OCI-LY3 (cell line): ENCODE results near the gene LAMC1.

Source experiments
- H2AFZ ChIP-seq: fragments of 200-600, 300-600 bp; shearing (Covaris generic); 2 replicates; pipeline ENCODE4 v1.6.0; 2014; ENCODE audit warnings: antibody characterized with exemption, low read depth, low read length
- H3K27ac ChIP-seq: fragments of 200-600, 300-600 bp; sonication (generic); 2 replicates; pipeline ENCODE4 v1.5.1; 2014; ENCODE audit warnings: mild to moderate bottlenecking, low read length, moderate library complexity, mixed read lengths
- H3K27me3 ChIP-seq: fragments of 200-600, 300-600 bp; sonication (generic); 2 replicates; pipeline ENCODE4 v1.6.1; 2014; ENCODE audit warnings: low read depth, low read length, mixed read lengths
- H3K36me3 ChIP-seq: fragments of 200-600, 300-600 bp; sonication (generic); replicated peaks from 2 replicates; pipeline ENCODE3; 2014; ENCODE audit warnings: low read depth, low read length, mixed read lengths
- H3K4me1 ChIP-seq: fragments of 300-600, 200-600 bp; sonication (generic); 2 replicates; pipeline ENCODE4 v1.6.1; 2014; ENCODE audit warnings: low read length, mixed read lengths
- H3K4me2 ChIP-seq: fragments of 200-600, 300-600 bp; sonication (generic); 2 replicates; pipeline ENCODE4 v1.6.1; 2014; ENCODE audit warnings: low read length, mixed read lengths
- H3K4me3 ChIP-seq: fragments of 300-600, 200-600 bp; sonication (generic); 2 replicates; pipeline ENCODE4 v1.5.1; 2014; ENCODE audit warnings: antibody characterized with exemption, mild to moderate bottlenecking, low read length, moderate library complexity
- H3K79me2 ChIP-seq: fragments of 300-600, 200-600 bp; shearing (Covaris generic); 2 replicates; pipeline ENCODE4 v1.6.1; 2014; ENCODE audit warnings: mild to moderate bottlenecking, low read length, mixed read lengths
- H3K9ac ChIP-seq: fragments of 300-600, 200-600 bp; shearing (Covaris generic); 2 replicates; pipeline ENCODE4 v1.6.0; 2014; ENCODE audit warnings: mild to moderate bottlenecking, low read length, moderate library complexity
- H3K9me3 ChIP-seq: fragments of 200-600, 300-600 bp; shearing (Covaris generic); 2 replicates; pipeline ENCODE4 v1.6.1; 2014; ENCODE audit warnings: low read length, mixed read lengths; ENCODE audit not compliant: insufficient read depth
- H4K20me1 ChIP-seq: fragments of 200-600, 300-600 bp; sonication (generic); 2 replicates; pipeline ENCODE4 v1.6.1; 2016; ENCODE audit warnings: low read length, mixed read lengths; ENCODE audit not compliant: insufficient read depth
- EZH2phosphoT487 ChIP-seq: fragments of 200-600 bp; shearing (Covaris generic); IDR thresholded peaks from 2 replicates; pipeline ENCODE4 v1.6.1; 2018; ENCODE audit warnings: antibody characterized with exemption, mixed run types, low read depth
- TF ChIP-seq, protein P1 (sequence below): fragments of 200-600, 300-600 bp; sonication (generic); IDR thresholded peaks from 2 replicates; pipeline ENCODE4 v1.5.1; 2014; ENCODE audit warnings: antibody characterized with exemption, low read length, low read depth

LAMC1 gene

DNA sequence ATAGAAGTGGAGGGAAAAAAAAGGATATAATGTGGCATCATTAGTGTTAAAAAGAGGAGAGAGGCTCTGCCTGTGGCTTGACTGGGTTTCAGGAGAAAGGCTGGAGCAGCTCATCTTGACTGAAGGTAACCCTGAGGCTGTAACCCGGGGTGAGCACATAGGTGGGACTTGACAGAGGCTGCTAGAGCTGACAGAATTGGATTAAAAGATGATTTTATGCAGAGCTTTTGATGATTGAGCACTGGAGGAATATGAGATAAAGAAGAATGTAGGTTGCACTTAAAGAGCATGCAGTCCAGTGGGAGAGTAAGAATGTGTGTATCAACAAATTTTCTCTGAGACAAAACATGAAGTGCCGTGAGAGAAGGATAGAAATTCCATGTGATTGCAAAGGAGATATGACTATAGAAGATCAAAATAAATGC is 17.3 kb downstream of the LAMC1 start:
- no peak overlapping the region for H3K4me2 ChIP-seq
- no peak for TF ChIP-seq EZH2phosphoT487
- TF ChIP-seq, protein P1, sequence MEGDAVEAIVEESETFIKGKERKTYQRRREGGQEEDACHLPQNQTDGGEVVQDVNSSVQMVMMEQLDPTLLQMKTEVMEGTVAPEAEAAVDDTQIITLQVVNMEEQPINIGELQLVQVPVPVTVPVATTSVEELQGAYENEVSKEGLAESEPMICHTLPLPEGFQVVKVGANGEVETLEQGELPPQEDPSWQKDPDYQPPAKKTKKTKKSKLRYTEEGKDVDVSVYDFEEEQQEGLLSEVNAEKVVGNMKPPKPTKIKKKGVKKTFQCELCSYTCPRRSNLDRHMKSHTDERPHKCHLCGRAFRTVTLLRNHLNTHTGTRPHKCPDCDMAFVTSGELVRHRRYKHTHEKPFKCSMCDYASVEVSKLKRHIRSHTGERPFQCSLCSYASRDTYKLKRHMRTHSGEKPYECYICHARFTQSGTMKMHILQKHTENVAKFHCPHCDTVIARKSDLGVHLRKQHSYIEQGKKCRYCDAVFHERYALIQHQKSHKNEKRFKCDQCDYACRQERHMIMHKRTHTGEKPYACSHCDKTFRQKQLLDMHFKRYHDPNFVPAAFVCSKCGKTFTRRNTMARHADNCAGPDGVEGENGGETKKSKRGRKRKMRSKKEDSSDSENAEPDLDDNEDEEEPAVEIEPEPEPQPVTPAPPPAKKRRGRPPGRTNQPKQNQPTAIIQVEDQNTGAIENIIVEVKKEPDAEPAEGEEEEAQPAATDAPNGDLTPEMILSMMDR, result no peak
- no peak overlapping the region for H3K27ac ChIP-seq
- no peak overlapping the region for H2AFZ ChIP-seq
- H4K20me1 ChIP-seq, result peaks cover 13% of the 10 kb centered on the region
- peaks cover 21% of the 10 kb centered on the region for H3K4me1 ChIP-seq
- H3K27me3 ChIP-seq, result no peaks in the 10 kb centered on the region
- no peaks in the 10 kb centered on the region for H3K9me3 ChIP-seq
- H3K79me2 ChIP-seq, result peaks cover 48% of the 10 kb centered on the region
- no peaks in the 10 kb centered on the region for H3K36me3 ChIP-seq
- H3K4me3 ChIP-seq, result no peak overlapping the region
- no peak overlapping the region for H3K9ac ChIP-seq

DNA sequence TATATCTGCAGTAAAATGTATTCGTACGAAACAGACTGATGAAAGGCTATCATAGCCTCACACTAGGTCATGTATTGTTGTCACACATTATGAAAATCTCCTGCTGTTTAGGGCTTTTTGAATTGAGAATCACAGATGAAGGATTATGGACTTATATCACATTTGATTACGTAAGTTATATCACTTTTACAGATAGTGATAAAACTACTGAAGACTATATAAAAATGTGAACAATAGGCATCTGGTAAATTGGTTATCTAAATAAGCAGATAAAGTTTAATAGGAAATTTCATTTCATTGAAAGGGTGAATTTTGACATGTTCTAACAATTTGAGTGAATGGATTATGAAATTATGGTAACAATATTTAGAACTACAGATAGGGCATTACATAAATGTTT is 20.0 kb downstream of the LAMC1 start:
- TF ChIP-seq, protein P1, result no peak
- TF ChIP-seq EZH2phosphoT487, result no peak
- peaks cover 71% of the 10 kb centered on the region for H3K79me2 ChIP-seq
- no peak overlapping the region for H3K4me3 ChIP-seq
- no peaks in the 10 kb centered on the region for H3K36me3 ChIP-seq
- no peaks in the 10 kb centered on the region for H3K9me3 ChIP-seq
- H3K4me2 ChIP-seq, result no peak overlapping the region
- no peak overlapping the region for H3K9ac ChIP-seq
- H4K20me1 ChIP-seq, result peaks cover 9% of the 10 kb centered on the region; the same call in 1 of the 2 replicates
- H3K27me3 ChIP-seq, result no peaks in the 10 kb centered on the region
- H2AFZ ChIP-seq, result no peak overlapping the region
- H3K27ac ChIP-seq, result no peak overlapping the region
- peaks cover 37% of the 10 kb centered on the region for H3K4me1 ChIP-seq

DNA sequence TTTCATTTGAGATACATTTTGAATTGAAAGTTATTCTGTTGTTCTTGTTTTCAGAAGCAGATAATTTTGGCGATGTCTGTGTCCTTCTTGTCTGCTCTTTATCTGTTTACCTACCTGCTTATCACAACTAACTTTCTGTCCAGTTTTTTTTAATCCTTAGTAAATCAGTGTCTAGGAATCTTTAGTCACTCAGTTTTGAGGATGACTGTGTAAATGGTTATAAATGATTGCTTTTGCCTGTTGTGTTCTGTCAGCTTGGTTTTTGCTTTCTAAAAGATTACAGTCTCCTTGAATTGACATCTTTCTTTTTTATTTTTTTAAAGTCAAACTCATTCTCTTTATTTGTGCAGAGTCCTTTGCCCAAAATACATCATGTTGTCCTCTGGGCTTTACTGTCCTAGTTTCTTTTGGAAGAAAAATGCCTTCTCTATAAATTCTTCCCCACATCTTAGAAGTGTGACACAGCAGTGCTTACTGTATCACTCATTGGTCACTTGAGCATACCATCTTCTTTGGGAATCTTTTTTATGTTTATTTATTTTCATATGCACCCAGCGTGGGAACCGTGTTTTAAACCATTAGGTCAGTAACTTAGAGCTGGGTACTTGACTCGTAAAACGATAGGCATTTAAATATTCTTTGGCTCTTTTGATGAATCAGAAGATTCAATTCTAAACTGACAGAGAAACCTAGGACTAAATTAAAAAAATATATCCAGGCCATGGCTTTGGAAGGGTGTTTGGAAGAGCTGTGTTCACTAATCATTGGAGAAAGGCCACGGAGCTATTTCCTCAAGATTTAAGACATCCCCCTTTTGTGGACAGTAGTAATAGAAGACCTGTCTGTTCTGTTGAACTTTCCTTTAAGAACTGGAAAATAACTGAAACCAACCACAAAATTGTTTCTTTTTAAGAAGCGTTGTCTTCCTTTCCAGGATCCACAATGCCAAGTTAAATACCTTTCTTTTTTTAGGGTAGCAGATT is 20.9 kb downstream of the LAMC1 start:
- H2AFZ ChIP-seq, result no peak overlapping the region
- H3K4me1 ChIP-seq, result peaks cover 45% of the 10 kb centered on the region
- H3K27ac ChIP-seq, result no peak overlapping the region
- no peak overlapping the region for H3K9ac ChIP-seq
- H4K20me1 ChIP-seq, result peaks cover 9% of the 10 kb centered on the region; the same call in 1 of the 2 replicates
- TF ChIP-seq, protein P1, result no peak
- TF ChIP-seq EZH2phosphoT487, result no peak
- no peak overlapping the region for H3K4me3 ChIP-seq
- no peaks in the 10 kb centered on the region for H3K36me3 ChIP-seq
- H3K27me3 ChIP-seq, result no peaks in the 10 kb centered on the region
- no peaks in the 10 kb centered on the region for H3K9me3 ChIP-seq
- peaks cover 69% of the 10 kb centered on the region for H3K79me2 ChIP-seq
- 0 out of 2 replicates have a peak overlapping the region, but pooled peaks have one; percentile 1 for H3K4me2 ChIP-seq

DNA sequence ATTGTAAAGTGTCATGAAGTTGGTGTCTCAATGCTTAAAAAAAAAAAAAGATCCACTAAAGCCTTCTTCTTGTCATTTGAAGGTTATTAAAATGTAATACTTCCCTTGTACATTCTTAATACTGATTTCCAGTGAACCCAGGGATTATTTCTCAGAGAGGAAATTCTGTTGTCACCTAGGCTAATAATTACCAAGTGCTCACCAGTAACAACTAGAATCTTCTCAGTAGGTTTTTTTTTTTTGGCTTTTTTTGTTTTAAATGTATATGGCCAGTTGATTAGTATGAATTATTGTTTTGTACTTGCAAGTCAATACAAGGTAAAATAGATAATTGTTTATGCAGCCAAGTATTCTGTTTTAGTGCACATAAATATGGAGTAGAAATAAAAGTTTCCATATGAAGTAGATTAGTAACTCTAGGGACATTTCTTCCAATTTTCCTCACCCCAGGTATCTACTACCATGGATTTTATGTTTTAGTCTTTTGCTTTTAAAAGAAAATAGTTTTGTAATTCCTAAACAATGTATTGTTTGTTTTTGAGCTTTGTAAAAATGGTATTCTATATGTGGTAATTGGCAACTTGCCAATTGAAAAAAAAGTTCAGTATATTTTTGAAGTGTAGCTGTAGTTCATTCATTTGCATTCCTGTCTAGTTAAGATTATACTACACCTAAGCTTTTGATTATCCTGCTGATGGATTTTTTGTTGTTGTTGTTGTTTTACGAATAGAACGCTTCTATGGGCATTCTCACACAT is 21.9 kb downstream of the LAMC1 start:
- Histone ChIP-seq H4K20me1 (peaks cover 8% of the 10 kb centered on the region; the same call in 1 of the 2 replicates), H3K4me2 (0 out of 2 replicates have a peak overlapping the region, but pooled peaks have one; percentile 1), H2AFZ (no peak overlapping the region), H3K9me3 (no peaks in the 10 kb centered on the region), H3K36me3 (no peaks in the 10 kb centered on the region), H3K4me1 (peaks cover 44% of the 10 kb centered on the region), H3K79me2 (peaks cover 69% of the 10 kb centered on the region), H3K4me3 (no peak overlapping the region), H3K27ac (no peak overlapping the region), H3K9ac (no peak overlapping the region), H3K27me3 (no peaks in the 10 kb centered on the region)
- TF ChIP-seq, protein P1, result no peak
- no peak for TF ChIP-seq EZH2phosphoT487
